CD4-positive, alpha-beta T cell treated with Interleukin-17A for 1 hour (primary cell): ENCODE measurements around the gene LRP1B.

ENCODE experiments used
- DNase-seq: peaks from one replicate; pipeline ENCODE4 v3.0.0-alpha.2; 2020

Gene LRP1B

DNA sequence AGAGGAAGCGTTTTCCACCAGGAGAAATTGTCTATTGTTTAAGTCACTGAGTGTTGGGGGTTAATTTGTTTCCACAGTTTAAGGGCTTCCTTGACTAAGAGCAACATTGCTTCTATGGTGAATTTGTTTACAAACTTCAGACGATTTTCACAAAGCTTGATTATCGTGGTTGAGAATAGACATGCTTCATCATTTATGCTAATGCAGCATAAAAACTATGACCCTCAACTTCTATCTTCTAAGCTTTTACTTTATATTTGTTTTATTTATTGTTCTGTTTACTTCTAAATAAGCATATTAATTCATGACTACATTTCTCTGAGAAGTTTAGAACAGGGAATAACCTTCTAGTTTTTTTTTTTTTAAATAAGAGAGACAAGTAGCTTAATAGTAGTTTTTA lies 483.5 kb downstream of the LRP1B start:
- DNase-seq: no peak

DNA sequence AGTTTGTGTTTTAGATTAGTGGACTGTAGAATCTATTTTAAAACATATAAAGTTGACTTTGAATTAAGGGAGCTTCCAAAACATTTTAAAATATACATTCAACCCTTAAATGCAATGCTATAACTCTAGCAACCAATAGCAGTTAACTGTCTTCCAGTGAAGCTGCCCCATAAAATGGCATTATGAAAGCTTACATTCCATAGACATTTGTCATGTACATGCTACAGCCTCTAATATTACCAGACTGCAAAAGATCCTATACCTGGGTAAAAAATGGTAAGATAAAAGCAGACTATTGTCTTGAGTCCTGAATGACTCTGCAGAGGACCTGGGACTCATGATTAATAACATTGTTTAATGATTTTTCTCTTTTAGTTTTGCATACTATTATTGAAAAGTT lies 489.4 kb downstream of the LRP1B start:
- no peak for DNase-seq

DNA sequence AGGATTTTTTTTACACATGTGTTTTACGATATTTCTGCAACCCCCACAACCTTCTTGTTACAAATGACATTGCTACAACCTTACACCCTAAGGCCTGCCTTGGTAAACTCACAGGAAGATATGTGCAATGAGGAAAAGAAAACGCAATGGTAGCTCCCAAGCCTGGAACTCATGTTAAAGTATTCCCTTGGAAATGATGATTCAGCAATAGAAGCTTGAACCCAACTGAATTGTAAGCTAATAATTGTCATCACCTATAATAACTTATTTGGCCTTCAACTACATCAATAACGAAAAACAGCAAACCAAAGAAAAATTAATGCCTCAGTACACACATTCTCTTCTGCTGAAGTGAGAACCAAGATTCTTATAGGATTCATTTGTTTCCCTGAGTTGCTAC lies 491.0 kb downstream of the LRP1B start:
- no peak for DNase-seq

DNA sequence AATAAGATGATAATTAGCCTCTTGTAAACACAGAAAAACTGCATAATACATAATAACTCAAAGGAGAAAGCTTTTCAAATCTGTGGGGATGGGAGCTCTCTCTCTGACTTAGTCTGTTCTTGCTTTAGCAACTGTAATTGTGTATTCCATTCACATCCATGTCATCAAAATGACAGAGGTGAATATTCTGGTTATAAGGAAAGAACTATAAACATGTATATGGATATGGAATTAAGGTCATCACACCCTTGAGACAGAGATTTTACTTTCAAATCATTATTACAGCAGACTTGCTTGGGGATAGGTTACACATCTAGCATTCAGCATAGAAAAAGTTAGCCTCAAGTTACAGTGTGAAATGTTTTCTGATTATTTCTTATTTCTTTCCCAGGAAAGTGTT lies 497.7 kb downstream of the LRP1B start:
- no peak for DNase-seq

DNA sequence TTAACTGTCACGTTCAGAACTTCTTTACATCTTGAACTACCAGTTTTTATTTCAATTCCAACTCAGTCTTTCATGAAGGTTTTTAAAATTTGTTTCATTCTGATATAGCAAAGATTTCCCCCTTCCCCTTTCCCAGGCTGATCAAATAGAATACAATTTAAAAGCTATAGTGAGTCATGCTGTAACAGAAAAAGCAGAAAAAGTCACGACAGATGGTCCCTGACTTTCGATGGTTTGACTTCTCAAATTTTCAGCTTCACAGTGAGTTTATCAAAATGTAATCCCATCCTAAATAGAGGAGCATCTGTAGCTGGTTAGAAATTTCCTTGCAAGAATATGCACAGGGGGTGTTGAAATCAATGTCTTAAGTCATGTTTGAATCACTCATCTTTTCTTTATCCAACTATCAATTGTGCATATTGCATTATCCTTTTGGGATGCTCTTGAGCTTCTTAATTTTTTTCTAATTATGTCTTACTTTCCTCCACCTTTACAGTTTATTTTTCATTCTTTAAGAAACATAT lies 500.3 kb downstream of the LRP1B start:
- DNase-seq: no peak

DNA sequence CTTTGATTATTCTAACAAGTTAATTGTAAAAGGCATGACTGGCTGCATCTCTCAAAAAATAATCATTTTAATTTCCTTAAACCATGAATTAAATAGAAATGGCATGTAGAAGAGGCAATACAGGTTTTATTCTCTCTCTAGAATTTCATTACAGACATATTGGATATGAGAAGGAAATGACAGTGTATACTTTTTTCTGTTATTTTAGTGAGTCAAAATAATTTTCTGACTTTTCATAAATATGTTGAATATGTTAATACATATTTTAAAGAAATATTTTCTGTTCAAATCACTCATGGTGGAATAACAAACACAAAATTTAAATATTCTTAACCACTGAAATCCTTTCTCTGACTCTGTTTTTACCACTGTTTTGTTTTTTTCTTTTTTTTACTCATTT lies 510.4 kb downstream of the LRP1B start:
- no peak for DNase-seq

DNA sequence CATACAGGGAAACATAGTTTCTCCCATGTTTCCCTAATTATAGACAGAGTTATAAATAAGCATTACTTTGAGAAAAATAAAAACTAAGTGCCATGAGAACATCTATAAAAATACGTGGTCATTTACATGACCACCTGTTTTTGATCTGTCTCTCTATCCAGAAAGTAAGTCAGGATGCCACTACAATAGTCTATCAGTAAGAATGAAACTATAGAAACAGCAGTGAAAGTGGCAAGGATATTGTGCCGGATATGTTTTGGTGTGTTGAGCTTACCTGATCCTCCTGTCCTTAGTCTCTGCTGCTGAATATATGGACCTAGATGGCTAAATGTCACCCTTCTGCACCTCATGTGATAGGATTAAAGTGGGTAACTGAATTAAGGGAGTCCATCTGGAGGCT lies 512.4 kb downstream of the LRP1B start:
- DNase-seq: no peak

DNA sequence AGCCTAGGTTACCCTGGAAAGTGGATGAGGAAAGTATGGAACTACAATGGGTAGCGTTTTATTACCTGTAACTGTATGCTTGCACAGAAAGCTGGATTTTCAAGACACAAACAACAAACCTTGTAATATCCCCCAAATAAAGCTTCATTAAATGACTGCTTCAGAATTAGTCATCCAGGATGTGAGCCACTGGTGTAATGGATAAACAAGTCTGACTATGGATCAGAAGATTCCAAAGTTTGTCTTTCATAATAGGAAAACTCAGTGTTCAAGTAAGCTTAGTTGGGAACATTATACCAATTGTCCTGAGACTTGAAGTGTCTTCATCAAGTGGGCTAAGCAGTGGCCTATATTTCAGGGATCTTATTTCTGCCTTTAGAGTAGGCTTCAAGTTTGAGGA lies 518.8 kb downstream of the LRP1B start:
- no peak for DNase-seq

DNA sequence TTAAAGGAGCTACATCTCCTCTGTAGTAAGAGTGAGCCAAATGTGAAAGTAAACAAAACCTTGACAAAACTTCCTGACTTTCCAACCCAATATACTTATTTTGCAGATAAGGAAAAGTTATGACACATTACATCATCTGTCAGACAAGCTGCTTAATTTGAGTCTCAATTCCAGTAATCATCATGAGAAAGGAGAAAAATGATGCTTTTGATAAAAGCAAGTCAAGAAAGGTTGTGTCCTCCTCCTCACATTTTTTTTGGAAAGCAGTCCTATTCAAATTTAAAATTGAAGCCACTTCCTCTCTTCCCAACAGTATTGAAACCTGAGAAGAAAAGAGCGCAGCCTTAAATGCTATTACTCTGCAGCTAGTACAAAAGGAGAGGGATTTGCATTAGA lies 519.6 kb downstream of the LRP1B start:
- no peak for DNase-seq

DNA sequence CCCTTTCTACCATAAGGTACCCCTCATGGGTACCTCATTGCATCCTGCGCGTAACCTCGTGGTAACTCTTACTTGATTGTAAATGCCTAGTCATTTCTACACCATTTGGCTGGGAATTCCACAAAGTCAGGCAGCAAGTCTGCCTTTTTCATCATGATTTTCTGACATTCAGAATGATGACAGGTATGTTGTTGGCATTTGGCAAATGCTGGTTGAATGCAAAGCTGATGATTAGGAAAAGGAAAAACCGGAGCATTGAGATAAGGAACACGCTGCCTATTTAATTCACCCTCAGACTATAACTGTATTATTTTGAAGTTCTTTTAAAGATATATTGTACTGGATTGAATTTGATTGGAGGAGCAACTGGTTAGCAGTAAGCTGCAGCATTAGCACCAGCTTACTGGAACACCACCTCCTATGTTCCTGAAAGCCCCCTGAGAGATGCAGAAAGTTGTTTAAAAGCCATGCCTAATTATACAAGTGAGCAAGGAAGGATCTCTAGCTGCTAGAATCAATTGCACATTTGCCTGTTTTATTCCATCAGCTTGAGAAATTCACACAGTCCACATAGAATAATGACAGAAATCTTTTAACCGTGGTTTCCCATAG lies 520.1 kb downstream of the LRP1B start:
- DNase-seq: no peak

DNA sequence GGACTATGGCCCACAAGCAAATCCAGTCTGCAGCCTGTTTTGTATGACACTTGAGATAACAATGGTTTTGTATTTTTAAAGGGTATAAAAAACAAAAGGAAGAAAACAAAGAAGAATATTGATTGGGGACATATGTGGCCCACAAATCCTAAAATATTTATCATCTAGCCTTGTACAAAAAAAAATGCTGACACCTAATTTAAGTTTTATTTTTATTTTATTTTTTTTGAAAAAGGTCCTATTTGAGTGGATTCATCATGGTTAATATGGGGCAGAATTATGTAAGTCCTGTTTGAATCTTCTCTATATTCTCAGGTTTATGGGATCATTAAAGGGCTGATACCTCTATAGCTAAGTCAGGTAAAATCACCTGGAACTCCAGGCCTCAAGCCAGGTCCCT lies 525.7 kb downstream of the LRP1B start:
- DNase-seq: no peak

DNA sequence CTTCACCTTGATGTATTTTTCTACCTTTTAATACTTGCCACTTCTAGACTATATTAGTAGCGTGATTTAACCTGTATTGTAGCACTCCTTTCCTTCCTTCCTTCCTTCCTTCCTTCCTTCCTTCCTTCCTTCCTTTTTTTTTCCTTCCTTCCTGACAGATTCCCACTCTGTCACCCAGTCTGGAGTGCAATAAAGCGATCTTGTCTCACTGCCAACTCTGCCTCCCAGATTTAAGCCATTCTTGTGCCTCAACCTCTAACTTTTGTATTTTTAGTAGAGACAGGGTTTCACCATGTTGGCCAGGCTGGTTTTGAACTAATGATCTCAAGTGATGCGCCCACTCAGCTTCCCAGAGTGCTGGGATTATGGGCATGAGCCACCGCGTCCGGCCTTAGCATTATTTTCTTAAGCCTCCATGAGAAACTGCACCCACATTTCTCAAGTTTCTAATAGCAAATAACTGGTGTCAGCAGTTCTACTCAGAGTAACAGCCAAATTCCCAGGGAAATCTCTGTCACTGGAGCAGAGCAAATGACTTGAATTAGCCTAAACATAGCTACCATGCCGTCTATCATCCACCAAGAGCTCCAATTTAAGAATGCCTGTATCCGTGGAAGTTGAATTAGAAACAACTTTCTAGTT lies 529.2 kb downstream of the LRP1B start:
- no peak for DNase-seq

DNA sequence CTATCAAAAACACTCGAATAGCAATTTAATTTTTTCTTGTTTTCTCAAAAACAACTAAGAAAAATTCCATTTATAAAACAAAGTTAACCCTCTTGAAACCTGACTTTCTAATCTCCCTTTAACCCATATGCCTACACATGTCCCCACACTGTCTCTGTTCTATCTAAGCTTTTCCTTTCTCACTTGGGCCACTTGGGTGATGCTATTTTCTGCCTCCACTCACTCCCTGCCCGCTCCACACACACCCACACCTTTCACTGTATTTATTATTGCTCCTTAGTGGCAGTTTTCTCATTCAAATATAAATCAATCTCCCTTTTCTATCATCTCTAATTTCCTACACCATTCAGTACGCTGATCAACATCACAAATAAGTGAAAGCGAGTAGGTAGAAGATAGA lies 531.1 kb downstream of the LRP1B start:
- DNase-seq: no peak

DNA sequence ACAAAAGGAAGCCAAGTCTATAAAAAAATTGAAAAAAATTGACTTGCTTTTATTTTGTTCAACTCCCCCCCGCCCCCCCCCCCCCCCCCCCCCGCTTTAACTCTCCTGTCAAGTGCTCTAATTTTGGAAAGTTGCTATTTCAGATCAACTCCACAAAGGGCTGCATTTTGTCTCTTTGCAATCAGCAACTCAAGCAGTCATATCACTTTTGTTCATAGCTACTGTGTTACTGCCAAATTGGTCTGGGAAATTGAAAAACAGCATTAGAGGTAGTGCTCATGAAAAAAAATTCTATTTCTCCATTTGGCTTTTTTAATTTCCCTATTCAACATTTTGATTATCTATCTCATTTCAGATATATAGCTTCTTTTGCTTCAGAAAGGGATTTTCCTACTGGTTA lies 531.8 kb downstream of the LRP1B start:
- DNase-seq: no peak

DNA sequence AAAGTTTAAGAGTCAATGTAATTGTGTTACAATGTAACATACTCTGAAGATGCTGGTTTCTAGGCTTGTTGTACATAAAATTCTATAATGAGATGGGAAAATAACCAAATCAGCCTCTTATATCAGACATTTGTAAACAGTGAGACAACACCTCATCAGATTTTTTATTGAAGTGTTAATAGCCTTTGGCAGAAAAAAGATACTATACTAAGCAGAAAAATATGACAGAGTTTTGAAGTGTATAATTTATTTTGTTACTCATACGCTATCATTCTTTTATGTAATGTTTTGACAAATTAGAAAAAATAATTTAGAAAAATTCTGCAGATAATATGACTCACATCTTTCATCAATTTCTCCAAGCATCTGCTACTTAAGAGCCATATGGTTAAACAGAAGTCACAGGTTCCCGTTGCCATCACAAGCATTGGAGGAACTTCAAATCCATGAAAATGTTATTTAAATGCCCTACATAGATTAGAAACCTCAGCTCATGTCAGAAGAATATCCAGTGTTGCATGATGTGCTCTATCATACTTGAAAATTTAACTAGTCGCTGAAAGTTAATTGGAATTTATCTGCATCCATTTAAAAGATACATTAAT lies 535.4 kb downstream of the LRP1B start:
- DNase-seq: no peak

DNA sequence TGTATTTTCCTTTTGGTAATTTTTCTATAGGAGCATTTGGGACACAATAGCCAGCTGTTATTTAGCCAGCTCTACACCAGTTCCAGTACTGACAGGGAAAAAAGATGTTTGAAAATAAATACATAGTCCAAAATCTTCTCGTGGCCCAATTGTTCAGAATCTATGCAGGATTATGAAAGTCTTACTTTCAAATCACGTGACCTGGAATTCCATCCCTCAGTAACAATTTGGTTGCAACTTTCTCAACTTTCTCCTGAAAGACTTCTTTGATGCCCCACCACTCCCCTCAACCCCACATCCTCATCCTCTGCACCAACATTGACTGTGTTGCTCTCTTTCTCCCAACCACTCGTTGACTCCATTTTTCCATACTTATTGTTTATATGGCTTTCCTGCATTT lies 539.0 kb downstream of the LRP1B start:
- DNase-seq: no peak

DNA sequence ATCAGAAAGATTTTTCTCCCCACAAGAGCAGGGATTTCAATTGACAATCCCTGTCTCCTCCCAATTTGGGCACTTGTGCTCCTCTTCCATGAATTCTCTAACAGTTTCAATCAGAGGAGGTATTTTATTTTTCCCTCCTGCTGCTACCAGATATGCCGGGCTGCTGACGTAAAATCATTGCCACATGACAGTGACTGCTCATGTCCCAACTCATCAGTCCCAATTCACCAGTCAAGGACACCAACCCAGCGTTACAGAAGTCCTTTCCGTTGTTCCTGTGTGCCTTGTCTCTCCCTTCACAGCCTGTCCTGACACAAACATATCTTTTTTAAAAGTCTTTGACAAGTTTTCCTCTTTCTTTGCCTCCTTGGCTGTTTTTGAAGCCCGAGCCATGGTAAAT lies 540.2 kb downstream of the LRP1B start:
- no peak for DNase-seq

DNA sequence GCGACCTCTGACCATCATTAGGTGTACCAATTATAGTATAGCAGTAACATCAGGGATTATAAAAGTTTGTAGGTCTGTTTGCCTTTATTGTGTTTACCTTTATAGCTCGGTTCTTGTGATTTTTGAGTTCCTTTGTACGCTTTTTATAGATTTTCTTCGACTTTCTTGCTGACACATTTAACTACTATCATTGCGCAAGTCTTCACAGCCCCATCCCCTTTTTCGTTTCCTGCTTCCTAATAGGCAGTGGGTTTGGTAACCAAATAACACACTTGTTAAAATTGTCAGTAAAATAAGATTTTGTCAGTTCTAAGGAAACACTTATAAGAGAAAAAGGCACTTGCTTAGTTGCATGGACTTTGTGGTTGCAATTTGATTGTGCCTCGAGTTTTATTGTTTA lies 541.5 kb downstream of the LRP1B start:
- no peak for DNase-seq

DNA sequence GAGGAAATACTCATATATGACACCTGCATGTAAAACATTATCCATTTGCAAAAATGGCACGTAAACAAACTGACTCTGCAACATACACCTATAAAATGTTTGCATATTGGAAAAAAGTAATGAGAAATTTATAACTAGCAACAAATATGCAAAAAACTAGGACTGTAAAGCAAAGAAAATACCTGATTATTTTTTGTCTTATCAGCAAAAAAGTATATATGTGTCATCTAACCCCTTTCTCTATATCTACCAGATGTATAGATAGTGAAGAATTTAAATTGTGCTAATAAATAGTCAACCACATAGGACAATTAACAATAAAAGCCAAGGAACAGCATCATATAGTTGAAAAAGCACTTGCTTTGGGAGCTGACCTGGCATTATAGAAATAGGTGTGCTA lies 543.8 kb downstream of the LRP1B start:
- no peak for DNase-seq

DNA sequence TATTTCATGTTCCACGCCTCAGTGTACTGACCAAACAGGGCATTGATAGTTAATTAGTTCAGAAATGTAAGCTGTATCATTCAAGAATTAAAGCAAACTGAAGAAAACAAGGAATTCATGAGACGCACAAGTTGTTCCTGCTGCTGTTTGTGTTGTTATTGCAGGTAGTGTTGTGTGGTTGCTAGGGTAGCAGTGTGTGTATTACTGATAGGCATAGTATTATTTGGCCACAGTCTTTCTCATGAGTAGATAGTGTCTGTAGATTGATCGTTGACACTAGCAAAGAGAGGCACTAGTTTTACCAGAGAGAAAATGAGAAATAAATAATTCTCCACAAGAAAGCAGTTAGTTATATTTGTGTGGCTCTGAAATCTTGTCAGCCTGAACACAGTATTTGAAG lies 548.6 kb downstream of the LRP1B start:
- no peak for DNase-seq

DNA sequence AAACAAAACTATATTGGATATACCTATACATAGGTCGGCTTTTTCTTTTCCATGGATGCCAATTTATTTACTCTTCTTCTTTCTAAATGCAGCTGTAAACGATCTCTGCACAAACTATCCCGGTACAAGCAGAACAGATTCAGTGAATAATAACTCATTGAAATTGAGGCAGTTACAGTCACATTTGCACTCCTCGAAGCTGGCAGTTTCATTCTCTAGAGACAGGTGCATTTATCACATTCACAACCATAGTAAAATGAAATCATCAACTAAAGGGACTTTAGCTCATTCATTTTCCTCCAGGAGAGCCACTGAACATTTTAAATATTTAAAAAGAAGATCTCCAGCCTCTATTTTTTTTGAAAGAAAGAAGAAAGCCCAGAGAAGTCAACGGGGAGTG lies 551.7 kb downstream of the LRP1B start:
- no peak for DNase-seq

DNA sequence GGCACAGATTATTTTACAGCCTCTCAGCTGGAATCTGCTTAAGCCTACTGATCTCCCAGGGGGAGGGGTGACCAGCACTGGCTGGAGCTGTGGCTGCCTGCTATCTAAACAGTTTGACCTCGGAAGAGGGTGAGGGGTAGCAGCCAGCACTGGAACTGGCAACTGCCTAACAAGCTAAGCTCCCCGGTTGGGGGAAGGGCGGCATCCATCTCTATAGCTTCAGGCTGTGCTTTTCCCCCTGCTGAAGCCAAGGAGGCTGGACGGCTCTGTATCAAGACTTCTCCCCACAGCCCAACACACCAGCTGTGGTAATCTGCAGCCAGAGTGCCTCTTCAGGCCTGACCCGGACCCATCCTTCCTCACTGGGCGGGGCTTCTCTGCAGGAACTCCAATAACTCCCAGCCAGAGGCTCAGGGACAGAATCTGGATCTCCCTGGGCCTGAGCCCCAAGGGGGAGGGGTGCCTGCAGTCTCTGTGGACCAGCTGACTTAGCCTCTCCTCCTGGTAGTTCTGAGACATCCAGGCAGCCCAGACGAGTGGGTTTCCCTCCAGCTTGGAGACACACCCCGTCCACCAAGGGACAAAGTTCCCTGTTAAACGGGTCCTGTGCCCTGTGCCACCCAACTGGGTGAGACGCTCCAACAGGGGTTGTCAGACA lies 560.2 kb downstream of the LRP1B start:
- DNase-seq: no peak

DNA sequence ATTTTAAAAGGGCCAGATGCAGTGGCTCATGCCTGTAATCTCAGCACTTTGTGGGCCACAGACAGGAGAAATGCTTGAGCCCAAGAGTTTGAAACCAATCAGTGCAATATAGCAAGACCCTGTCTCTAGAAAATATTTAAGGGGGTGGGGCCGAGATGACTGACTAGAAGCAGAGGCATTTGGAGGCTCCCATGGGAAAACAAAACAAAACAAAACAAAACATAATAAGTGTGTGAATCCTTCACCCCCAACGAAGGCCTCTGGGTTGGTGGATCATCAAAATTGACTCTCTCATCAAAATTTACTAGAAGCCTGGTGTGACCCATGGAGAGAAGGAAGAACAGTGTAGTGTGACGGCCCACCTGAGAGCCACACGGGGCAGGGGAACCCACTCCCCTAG lies 560.9 kb downstream of the LRP1B start:
- no peak for DNase-seq

DNA sequence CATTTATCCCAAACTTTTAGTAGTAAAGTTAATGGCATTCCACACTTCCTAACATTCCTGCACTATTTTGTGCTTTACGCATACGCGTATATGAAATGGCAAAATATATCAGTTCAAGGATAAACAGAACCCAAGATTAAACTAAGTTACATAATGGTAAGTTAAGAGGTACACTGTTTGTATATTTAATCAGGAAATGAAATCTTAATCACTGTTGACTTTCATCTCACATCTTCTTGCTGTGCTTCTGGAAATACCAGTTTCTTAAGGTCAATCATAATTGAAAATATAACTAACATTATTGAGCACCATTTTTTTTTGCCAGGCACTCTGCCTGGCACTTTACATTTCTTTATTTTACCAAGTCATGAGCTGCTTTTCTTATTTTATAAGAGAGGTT lies 565.2 kb downstream of the LRP1B start:
- no peak for DNase-seq
